IMR-90 (cell line): Measurements from ENCODE around the gene RPTOR.

Experiments
- FOS ChIP-seq: fragments of 150-350 bp; IDR thresholded peaks from 2 replicates; pipeline ENCODE4 v1.6.1; 2016; ENCODE audit warnings: low read depth, low read length
- MAFK ChIP-seq: IDR thresholded peaks from 2 replicates; pipeline ENCODE4 v1.6.1; 2012; ENCODE audit warnings: low read depth, low read length, improper control_type of control experiment
- MXI1 ChIP-seq: IDR thresholded peaks from 2 replicates; pipeline ENCODE4 v1.6.1; 2012; ENCODE audit warnings: low read depth, mild to moderate bottlenecking, low read length, moderate library complexity, borderline replicate concordance
- POLR2A ChIP-seq: IDR thresholded peaks from 2 replicates; pipeline ENCODE4 v1.6.1; 2012; ENCODE audit warnings: mild to moderate bottlenecking, low read depth, low read length
- RCOR1 ChIP-seq: IDR thresholded peaks from 2 replicates; pipeline ENCODE4 v1.6.1; 2012; ENCODE audit warnings: mild to moderate bottlenecking, low read length, improper control_type of control experiment; ENCODE audit not compliant: insufficient replicate concordance
- TF ChIP-seq, protein P1 (sequence below): conservative IDR thresholded peaks from 2 replicates; pipeline ENCODE4 v1.5.1; 2012; ENCODE audit warnings: mild to moderate bottlenecking, low read depth, low read length, improper control_type of control experiment
- TF ChIP-seq, protein P2 (sequence below): fragments of 150-350 bp; IDR thresholded peaks from 2 replicates; pipeline ENCODE4 v1.6.1; 2016; ENCODE audit warnings: low read depth, mild to moderate bottlenecking, low read length, moderate library complexity, borderline replicate concordance

DNA sequence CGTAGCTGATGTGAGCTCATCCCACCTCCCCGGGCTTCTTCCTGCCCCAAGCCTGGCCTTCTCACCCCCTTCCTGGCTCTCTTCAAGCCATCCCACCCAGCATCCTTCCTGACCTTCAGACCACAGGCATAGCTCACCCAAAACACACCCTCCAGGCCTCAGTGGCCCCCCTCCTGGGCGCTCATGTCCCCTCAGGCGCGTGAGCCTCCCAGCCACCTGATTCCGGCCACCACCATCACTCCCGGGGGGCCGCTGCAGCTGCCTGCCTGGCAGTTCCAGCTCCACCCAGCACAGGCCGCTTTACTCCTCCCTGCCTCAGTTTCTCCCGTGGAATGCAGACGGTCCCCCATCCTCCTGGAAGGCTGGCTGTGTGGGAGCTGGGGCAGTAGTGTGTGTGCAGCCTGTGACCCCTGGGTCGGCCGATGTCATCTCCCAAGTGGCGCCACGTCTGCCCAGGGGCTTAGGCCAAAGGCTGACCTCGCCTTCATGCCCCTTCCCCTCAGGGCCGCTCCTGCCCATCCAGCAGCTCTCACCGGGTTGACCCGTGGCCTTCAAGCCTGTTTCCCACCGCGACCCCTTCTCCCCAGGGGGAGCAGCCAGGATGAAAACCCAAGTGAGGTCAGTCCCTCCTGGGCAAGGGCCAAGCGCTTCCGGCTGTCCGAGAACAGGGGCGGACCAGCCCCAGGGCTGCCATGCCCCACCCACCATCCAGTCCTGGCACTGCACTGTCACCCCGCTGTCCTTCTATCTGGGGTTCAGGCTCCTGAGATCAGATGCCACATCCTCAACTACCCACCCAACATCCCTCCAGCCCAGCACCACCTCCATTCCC is 435.1 kb downstream of the RPTOR start:
- TF ChIP-seq, protein P1, sequence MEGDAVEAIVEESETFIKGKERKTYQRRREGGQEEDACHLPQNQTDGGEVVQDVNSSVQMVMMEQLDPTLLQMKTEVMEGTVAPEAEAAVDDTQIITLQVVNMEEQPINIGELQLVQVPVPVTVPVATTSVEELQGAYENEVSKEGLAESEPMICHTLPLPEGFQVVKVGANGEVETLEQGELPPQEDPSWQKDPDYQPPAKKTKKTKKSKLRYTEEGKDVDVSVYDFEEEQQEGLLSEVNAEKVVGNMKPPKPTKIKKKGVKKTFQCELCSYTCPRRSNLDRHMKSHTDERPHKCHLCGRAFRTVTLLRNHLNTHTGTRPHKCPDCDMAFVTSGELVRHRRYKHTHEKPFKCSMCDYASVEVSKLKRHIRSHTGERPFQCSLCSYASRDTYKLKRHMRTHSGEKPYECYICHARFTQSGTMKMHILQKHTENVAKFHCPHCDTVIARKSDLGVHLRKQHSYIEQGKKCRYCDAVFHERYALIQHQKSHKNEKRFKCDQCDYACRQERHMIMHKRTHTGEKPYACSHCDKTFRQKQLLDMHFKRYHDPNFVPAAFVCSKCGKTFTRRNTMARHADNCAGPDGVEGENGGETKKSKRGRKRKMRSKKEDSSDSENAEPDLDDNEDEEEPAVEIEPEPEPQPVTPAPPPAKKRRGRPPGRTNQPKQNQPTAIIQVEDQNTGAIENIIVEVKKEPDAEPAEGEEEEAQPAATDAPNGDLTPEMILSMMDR, result no peak
- no peak for TF ChIP-seq MAFK
- TF ChIP-seq, protein P2, sequence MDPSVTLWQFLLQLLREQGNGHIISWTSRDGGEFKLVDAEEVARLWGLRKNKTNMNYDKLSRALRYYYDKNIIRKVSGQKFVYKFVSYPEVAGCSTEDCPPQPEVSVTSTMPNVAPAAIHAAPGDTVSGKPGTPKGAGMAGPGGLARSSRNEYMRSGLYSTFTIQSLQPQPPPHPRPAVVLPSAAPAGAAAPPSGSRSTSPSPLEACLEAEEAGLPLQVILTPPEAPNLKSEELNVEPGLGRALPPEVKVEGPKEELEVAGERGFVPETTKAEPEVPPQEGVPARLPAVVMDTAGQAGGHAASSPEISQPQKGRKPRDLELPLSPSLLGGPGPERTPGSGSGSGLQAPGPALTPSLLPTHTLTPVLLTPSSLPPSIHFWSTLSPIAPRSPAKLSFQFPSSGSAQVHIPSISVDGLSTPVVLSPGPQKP, result no peak
- TF ChIP-seq MXI1, result no peak
- no peak for TF ChIP-seq RCOR1
- no peak for TF ChIP-seq POLR2A
- TF ChIP-seq FOS, result no peak
